NCI-H345 treated with DMSO at 0.1 percent for 48 hours (cell line): Measurements from ENCODE around the gene IGSF21.
"Not testable (repeated sequence)": the region's sequence is repeated elsewhere in the genome, so short reads cannot be mapped to it uniquely, and the experiment has no call there.

Experiments
- DNase-seq: peaks from one replicate; lab custom pipeline; 2025; ENCODE audit not compliant: unreplicated experiment; lab: John Stamatoyannopoulos, UW

Gene IGSF21

GRCh38 chr1:18144916-18145647, 37.5 kb downstream of the IGSF21 start:
- DNase-seq = no peak

- DNase-seq = no peak
These were observed 38.4 kb downstream of the IGSF21 start for GRCh38 chr1:18145851-18146618.

GRCh38 chr1:18146886-18147285, 39.3 kb downstream of the IGSF21 start:
- no peak for DNase-seq

GRCh38 chr1:18147672-18148071, 40.1 kb downstream of the IGSF21 start:
- DNase-seq = no peak

- no peak for DNase-seq
These were observed 40.9 kb downstream of the IGSF21 start for GRCh38 chr1:18148461-18148860.

- DNase-seq = no peak
These were observed 41.5 kb downstream of the IGSF21 start for GRCh38 chr1:18149027-18149641.

GRCh38 chr1:18151436-18152122, 44.0 kb downstream of the IGSF21 start:
- DNase-seq = no peak

- DNase-seq = no peak
These were observed 47.0 kb downstream of the IGSF21 start for GRCh38 chr1:18154430-18155194.

GRCh38 chr1:18155881-18156385, 48.3 kb downstream of the IGSF21 start:
- no peak for DNase-seq

- no peak for DNase-seq
These were observed 49.8 kb downstream of the IGSF21 start for GRCh38 chr1:18157352-18157751.

GRCh38 chr1:18157968-18158367, 50.4 kb downstream of the IGSF21 start:
- no peak for DNase-seq

- DNase-seq = no peak
These were observed 51.1 kb downstream of the IGSF21 start for GRCh38 chr1:18158714-18159113.

GRCh38 chr1:18160290-18160942, 52.8 kb downstream of the IGSF21 start:
- no peak for DNase-seq

- DNase-seq = no peak
These were observed 54.1 kb downstream of the IGSF21 start for GRCh38 chr1:18161690-18162089.

GRCh38 chr1:18165640-18166039, 58.0 kb downstream of the IGSF21 start:
- not testable (repeated sequence) for DNase-seq

- DNase-seq = no peak
These were observed 58.7 kb downstream of the IGSF21 start for GRCh38 chr1:18166341-18166740.

- no peak for DNase-seq
These were observed 59.3 kb downstream of the IGSF21 start for GRCh38 chr1:18166929-18167328.

- DNase-seq = no peak
These were observed 62.8 kb downstream of the IGSF21 start for GRCh38 chr1:18170444-18170843.

- no peak for DNase-seq
These were observed 66.4 kb downstream of the IGSF21 start for GRCh38 chr1:18174037-18174436.

- DNase-seq = no peak
These were observed 67.5 kb downstream of the IGSF21 start for GRCh38 chr1:18175051-18175450.
